Activated CD4-positive, alpha-beta T cell treated with anti-CD3 and anti-CD28 coated beads for 1 hour (primary cell): ENCODE data around the gene SIT1.

Source experiments
- DNase-seq: peaks from one replicate; pipeline ENCODE4 v3.0.0-alpha.2; 2020

The SIT1 gene

DNA sequence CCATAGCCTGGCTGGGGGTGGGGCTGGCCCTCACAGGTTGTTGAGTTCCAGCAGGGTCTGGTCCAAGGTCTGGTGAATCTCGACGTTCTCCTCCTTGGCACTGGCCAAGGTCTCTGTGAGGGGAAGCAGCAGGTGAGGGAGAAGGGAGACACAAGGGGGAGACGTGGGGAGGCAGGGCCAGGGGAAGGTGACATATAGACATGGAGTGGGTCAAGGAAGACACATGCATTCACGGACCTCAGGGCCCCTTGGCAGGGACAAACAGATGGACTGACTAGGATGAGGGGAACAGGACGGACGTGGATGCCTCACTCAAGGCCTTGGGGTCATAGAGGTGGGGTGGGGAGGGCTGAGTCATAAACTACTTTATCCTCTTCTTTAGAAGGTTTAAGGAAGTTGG, 31.3 kb upstream of the SIT1 start:
- DNase-seq: no peak

- no peak for DNase-seq
Observed at GRCh38 chr9:35681341-35682002, 30.7 kb upstream of the SIT1 start.

DNA sequence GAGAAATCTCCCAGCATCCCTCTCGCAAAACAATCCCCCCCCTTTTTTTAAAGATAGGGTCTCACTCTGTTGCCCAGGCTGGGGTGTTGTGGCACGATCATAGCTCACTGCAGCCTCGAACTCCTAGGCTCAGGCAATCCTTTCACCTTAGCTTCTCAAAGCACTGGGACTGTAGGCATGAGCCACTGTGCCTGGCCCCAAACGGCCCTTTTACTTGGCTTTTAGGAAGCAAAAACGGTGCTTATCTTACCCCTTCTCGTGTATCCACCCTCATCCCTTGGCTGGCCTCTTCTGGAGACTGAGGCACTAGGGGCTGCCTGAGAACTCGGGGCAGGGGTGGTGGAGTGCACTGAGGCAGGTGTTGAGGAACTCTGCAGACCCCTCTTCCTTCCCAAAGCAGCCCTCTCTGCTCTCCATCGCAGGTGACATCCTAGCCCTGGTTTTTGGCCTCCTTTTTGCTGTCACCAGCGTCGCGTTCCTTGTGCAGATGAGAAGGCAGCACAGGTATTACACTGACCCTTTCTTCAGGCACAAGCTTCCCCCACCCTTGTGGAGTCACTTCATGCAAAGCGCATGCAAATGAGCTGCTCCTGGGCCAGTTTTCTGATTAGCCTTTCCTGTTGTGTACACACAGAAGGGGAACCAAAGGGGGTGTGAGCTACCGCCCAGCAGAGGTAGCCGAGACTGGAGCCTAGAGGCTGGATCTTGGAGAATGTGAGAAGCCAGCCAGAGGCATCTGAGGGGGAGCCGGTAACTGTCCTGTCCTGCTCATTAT, 29.8 kb upstream of the SIT1 start:
- DNase-seq: no peak

DNA sequence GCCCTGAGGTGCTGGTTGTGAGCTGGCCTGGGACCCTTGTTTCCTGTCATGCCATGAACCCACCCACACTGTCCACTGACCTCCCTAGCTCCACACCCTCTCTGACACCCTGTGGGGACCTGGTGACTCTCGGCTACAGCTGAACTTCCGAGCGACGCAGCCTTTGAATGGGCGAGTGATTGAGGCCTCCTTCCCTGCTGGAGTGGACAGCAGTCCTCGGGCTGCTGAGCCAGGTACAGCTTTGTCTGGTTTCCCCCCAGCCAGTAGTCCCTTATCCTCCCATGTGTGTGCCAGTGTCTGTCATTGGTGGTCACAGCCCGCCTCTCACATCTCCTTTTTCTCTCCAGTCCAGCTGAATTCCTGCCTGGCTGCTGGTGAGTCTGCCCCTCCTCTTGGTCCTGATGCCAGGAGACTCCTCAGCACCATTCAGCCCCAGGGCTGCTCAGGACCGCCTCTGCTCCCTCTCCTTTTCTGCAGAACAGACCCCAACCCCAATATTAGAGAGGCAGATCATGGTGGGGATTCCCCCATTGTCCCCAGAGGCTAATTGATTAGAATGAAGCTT, 29.1 kb upstream of the SIT1 start:
- DNase-seq: no peak

DNA sequence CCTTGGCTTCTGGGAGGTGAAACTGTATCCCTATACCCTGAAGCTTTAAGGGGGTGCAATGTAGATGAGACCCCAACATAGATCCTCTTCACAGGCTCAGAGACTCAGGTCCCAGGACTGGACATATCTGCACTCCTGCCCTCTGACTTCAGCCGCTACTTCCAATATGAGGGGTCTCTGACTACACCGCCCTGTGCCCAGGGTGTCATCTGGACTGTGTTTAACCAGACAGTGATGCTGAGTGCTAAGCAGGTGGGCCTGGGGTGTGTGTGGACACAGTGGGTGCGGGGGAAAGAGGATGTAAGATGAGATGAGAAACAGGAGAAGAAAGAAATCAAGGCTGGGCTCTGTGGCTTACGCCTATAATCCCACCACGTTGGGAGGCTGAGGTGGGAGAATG, 28.4 kb upstream of the SIT1 start:
- DNase-seq: no peak

DNA sequence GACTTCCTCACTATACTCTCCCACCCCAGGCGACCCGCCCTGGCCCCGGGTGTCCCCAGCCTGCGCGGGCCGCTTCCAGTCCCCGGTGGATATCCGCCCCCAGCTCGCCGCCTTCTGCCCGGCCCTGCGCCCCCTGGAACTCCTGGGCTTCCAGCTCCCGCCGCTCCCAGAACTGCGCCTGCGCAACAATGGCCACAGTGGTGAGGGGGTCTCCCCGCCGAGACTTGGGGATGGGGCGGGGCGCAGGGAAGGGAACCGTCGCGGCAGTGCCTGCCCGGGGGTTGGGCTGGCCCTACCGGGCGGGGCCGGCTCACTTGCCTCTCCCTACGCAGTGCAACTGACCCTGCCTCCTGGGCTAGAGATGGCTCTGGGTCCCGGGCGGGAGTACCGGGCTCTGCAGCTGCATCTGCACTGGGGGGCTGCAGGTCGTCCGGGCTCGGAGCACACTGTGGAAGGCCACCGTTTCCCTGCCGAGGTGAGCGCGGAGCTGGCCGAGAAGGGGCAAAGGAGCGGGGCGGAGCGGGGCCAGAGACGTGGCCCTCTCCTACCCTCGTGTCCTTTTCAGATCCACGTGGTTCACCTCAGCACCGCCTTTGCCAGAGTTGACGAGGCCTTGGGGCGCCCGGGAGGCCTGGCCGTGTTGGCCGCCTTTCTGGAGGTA, 25.1 kb upstream of the SIT1 start:
- no peak for DNase-seq

DNA sequence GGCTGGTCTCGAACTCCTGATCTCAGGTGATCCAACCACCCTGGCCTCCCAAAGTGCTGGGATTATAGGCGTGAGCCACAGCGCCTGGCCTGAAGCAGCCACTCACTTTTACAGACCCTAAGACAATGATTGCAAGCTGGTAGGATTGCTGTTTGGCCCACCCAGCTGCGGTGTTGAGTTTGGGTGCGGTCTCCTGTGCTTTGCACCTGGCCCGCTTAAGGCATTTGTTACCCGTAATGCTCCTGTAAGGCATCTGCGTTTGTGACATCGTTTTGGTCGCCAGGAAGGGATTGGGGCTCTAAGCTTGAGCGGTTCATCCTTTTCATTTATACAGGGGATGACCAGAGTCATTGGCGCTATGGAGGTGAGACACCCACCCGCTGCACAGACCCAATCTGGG, 24.5 kb upstream of the SIT1 start:
- DNase-seq: no peak

- DNase-seq: no peak
Observed at GRCh38 chr9:35674025-35674361, 23.3 kb upstream of the SIT1 start.

DNA sequence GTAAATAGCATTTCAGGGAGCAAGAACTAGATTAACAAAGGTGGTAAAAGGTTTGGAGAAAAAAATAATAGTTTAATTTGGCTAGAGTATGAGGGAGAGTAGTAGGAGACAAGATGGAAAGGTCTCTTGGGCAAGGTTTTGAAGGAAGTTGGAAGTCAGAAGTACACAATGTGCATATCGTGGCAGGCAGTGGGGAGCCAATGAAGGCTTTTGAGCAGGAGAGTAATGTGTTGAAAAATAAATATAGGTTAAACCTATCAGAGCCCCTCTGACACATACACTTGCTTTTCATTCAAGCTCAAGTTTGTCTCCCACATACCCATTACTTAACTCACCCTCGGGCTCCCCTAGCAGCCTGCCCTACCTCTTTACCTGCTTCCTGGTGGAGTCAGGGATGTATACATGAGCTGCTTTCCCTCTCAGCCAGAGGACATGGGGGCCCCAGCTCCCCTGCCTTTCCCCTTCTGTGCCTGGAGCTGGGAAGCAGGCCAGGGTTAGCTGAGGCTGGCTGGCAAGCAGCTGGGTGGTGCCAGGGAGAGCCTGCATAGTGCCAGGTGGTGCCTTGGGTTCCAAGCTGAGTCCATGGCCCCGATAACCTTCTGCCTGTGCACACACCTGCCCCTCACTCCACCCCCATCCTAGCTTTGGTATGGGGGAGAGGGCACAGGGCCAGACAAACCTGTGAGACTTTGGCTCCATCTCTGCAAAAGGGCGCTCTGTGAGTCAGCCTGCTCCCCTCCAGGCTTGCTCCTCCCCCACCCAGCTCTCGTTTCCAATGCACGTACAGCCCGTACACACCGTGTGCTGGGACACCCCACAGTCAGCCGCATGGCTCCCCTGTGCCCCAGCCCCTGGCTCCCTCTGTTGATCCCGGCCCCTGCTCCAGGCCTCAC, 22.6 kb upstream of the SIT1 start, which contains the start of gene CA9:
Gene CA9 (plus strand): TSS at position 797 of the 893 bp plus-strand sequence. CDS start 32 bp downstream, at position 829.
- no peak for DNase-seq

DNA sequence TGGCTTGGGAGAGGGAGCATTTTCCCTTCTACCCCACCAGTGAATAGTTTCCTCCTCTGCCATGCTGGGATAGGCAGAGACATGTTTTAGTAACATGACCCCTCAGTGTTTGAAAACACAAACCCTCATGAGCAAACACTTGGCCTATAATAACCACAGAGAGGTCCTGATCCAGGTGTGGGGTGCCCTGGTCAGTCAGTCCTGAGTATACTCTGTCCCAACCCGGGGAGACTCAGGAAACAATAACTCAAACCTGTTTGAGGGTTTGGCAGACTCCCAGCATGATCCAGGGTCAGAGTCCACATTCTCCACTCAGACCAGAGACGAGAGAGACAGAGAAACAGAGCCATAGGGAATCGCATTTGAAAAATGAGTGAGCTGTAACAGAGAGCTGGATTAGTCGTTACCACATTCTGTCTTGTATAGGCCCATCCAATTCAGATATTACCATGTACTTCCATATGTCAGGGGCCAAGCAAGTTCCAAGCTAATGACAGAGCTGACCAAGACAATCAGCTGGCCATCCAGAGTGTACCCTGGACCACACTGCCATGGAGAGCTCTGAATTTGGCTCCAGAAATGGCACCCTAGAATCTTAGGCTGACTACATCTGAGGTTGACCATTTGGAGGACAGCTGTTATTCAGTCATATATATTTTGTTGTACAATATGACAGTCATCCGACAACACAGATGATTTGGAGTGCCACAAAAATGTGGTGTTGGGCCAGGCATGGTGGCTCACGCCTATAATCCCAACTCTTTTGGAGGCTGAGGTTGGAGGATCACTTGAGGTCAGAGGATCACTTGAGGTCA, 18.8 kb upstream of the SIT1 start:
- no peak for DNase-seq

DNA sequence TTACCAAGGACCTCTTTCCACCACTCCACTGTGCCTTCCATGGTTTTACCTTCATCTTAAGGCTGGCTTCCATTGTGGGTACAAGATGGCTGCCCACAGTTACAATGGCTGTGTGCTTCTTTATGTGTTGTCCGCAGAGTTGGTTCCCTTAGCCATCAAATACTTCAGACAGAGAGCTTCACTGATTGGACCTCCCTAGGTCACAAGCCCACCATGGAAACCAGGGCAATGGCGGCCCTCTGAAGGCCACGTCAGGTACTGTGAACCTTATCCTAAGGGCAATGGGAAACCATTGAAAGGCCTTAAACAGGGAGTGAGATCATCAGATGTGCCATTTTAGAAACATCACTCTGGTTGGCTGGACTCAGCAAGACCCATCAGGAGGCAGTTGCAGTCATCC, 17.2 kb upstream of the SIT1 start:
- DNase-seq: no peak

DNA sequence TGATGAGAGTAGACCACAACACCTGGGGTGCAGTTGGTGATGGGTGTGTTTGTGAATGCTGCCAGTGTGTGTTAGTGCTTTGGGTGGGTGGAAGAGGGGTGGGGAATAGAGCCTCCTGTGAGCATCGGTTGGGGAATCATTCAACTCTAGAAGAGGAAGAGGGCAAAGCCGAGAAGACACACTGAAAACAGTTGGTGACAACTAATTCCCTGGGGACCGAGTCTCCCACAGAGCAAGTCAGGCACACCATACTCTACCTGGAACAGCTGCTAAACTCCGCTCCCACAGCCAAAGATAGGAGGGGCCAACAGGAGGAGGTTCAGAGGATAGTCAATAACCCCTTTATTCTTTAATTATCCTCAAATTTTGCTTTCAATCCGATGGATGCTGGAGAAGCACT, 15.8 kb upstream of the SIT1 start:
- no peak for DNase-seq

- no peak for DNase-seq
Observed at GRCh38 chr9:35666045-35666444, 15.3 kb upstream of the SIT1 start.

GRCh38 chr9:35665471-35665818, 14.7 kb upstream of the SIT1 start:
- no peak for DNase-seq

GRCh38 chr9:35664531-35665470, 14.1 kb upstream of the SIT1 start, which contains the start of gene ARHGEF39:
TSS of gene ARHGEF39 (minus strand) at chr9:35665195. CDS start at chr9:35665169, 26 bp downstream.
- no peak for DNase-seq

GRCh38 chr9:35662437-35662836, 11.7 kb upstream of the SIT1 start:
- no peak for DNase-seq

GRCh38 chr9:35661756-35662350, 11.1 kb upstream of the SIT1 start:
- DNase-seq: no peak

GRCh38 chr9:35660966-35661415, 10.3 kb upstream of the SIT1 start:
- DNase-seq: no peak

DNA sequence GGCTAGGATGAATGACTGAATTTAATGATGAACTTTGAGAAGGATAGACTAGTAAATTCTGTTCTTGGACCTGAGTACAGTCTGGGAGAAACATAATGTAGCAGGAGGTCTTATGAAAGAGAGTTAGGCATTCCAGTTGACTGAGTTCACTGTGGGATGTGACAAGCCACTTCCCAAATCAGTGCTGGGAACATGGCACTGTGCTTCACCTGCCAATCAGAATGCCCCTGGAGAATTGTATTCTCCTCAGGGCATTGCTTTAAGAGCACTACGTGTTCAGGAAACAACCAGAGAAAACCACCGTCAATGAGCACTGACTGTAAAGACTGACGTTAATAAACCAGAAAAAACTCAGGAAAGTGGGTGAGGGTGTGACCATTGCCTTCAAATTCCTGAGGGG, 8.6 kb upstream of the SIT1 start:
- no peak for DNase-seq

- DNase-seq: no peak
Observed at GRCh38 chr9:35658968-35659220, 8.2 kb upstream of the SIT1 start.
